Erythroblast (primary cell): ENCODE data around the gene SH3BP5.

Experiments
- GATA1 ChIP-seq: IDR thresholded peaks from 2 replicates; pipeline ENCODE4 v1.6.1; 2011; ENCODE audit warnings: low read depth, mild to moderate bottlenecking, control low read depth, low read length, moderate library complexity
- POLR2A ChIP-seq: IDR thresholded peaks from 2 replicates; pipeline ENCODE4 v1.6.1; 2011; ENCODE audit warnings: mild to moderate bottlenecking, low read length

DNA sequence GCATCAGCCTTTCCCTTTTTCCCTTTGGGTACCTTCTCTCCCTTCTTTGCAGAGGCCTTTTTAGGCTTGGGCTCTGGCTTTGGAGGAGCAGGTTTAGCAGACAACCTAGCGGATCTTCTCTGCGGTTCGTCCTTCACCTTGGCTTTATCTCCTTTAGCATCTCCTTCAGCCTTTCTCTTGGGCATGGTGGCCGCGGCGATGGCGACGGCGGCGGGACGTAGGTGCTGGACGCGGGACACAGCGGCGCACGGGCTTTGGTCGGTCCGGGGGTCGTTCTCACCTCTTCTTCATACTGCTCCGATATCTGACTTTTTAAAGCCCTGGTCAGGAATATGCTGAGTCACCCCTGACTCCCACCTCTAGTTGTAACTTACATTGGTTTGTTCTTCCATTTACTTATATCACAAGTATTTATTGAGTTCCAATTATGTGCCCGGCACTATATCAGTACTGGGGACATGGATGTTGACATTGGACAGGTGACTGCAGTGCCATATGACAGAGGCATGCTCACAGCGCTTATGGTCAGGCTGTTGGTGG lies 43.1 kb upstream of the SH3BP5 start:
- no peak for TF ChIP-seq POLR2A
- TF ChIP-seq GATA1: no peak
